ENCODE results near the gene NXN.
"Not testable (repeated sequence)": the region's sequence is repeated elsewhere in the genome, so short reads cannot be mapped to it uniquely, and the experiment has no call there.

NXN gene

GRCh38 chr17:979212-979538 lies 401 bp downstream of the NXN start:
- DNase-seq (ENCODE audit: low read depth), result no peak

DNA sequence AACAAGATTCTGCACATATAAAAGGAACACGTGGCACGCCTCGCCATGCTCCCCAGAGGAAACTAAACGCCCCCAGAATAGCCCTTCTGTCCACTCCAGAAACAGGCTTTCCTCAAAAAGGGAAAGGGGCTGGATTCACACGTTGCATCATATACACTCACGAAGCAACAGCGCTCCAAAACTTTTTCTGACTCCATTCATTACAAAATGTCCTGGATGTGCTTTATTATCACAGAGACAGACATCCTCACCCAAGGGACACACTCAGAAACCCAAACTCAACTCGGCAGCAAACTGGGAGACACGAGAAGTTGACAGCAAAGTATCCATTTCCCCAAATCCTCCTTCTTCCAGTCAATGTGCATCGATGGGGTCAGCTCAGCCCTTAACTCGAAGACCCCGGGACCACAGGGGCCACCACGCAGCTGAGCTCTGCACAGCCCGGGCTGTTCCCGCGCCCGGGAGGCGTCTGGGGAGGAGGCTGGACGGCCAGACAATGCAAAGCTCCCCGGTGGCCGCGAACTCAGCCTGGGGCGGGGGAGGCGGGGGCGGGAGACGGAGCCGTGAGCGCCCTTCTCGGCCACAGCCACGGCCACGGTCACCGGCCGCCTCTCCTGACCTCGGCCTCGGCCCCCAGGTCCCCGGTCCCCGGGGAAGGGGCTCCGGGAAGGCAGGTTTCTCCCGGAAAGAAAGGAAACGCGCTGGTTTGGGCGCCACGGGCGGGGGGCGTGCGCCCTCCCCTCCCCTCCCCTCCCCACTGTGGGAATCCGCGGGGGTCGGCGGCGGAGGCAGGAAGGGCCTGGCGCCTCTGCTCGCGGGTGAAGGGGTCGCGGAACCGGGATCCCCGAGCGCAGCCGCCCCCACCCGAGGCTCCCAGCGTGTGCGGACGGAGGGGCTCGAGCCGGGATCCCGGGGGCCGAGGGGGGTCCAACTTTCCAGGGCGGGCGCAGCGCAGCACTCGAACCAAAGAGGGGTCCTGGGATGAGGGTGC lies 1.2 kb downstream of the NXN start:
- DNase-seq (ENCODE audit: low read depth), result peak; percentile 74

DNA sequence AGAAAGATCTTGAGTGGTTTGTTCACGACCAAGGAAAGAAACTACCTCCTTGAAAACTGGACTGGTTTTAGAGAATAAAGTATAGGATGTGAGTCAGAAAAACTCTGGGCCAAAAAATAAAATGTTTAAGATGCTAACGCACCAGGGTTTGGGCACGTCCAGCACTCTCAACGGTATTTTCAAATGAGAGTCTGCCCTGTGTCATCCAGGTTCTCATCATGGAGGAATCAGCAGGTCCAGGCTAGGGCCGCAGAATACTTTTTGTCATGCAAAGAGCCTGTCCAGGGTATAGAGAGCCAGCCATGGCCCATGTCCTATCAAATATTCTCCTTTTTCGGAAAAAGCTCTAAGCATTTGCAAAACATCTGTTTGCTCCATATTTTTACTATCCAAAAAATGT lies 2.4 kb downstream of the NXN start:
- DNase-seq (ENCODE audit: low read depth), result peak; percentile 74

DNA sequence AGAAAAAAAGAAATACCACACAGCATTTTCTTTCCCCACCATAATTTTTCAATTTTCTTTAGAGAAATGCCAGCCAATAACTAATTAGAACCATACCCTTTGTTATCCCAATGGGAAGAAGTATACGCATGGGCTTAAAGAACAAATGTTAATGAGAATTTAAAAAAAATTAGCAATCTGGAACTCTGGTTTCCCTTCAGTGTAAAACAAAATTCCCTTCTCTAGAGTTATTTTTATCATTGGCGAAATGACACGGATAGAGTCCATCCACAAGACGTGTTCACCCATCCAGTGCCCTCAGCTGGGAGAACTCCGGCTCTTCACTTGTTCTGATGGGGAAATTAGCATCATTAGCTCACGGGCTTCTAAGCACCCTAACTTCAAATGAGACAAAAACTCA lies 3.3 kb downstream of the NXN start:
- DNase-seq (ENCODE audit: low read depth), result peak; percentile 34

DNA sequence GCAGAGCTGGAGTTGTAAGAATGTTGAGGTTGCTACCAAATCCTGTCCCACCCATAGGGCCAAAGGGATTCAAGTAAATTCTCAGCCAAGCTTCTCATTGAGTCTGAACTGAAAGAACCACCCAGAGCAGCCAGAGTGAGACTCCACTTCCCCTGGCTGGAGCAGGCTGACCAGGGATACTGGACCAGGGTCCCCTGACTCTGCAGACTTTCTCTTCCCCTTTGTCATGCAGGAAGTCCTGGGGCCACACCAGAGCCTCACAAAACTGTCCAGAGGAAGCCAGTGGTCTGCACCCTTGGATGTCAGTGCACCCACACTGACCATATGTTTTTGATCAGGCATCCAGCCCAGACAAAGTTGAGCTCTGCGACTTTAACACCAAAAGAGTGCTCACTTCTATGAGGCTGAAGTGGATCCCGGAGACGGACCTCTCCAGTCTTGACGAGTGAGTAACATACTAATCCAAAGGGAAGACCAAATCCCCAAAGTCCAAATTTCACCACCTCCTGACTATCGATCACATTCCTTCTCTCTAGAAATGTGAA lies 4.1 kb downstream of the NXN start:
- DNase-seq (ENCODE audit: low read depth), result peak; percentile 78

DNA sequence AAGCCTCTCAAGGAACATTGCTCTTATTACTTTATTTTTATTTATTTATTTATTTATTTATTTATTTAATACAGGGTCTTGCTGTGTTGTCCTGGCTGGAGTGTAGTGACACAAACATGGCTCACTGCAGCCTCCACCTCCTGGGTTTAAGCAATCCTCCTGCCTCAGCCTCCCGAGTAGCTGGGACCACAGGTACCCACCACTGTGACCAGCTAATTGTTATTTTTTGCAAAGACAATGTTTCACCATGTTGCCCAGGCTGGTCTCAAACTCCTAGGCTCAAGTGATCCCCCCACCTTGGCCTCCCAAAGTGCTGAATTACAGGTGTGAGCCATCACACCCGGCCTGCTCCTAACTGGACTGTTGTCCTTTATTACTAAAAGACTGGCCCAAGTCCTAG lies 4.8 kb downstream of the NXN start:
- not testable (repeated sequence) for DNase-seq (ENCODE audit: low read depth)

DNA sequence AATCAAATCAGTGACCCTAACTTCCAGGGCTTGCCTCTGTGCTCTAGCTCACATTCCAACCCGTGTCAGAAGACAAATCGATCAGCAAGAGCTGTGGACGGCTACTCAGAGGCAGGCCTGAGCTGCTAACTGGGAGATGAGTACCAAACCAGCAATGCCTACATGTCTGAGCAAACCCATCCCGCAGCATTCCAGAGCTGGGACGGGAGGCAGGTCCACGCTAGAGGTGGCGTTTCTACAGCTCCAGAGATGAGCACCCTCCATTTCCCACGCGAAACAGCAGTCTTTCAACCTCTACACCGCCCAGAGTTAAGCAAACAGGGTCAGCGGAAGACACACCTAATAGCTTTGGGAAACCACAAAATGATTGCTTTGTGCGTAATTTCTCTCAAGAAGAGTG lies 6.5 kb downstream of the NXN start:
- DNase-seq (ENCODE audit: low read depth), result no peak

- not testable (repeated sequence) for DNase-seq (ENCODE audit: low read depth)
These were observed 7.7 kb downstream of the NXN start for GRCh38 chr17:971861-972260.

DNA sequence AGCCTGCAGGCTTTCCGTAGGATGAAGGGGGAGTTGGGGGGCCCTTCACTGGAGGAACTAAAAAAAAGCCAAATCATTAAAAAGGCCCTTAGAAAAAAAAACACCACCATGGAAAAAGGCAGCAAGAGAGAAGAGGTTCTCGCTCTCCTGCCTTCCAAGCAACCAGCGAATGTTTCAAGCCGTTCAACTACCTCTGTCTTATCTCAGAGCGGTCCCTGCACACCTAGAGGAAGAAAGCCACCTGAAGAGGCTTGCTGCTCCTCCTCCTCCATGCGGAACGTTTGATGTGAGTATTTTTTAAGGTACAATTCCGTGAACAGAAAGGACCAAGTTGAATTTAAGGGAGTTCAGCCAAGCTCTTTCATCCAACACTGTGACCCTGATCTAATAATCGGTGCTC lies 9.2 kb downstream of the NXN start:
- DNase-seq (ENCODE audit: low read depth), result no peak

DNA sequence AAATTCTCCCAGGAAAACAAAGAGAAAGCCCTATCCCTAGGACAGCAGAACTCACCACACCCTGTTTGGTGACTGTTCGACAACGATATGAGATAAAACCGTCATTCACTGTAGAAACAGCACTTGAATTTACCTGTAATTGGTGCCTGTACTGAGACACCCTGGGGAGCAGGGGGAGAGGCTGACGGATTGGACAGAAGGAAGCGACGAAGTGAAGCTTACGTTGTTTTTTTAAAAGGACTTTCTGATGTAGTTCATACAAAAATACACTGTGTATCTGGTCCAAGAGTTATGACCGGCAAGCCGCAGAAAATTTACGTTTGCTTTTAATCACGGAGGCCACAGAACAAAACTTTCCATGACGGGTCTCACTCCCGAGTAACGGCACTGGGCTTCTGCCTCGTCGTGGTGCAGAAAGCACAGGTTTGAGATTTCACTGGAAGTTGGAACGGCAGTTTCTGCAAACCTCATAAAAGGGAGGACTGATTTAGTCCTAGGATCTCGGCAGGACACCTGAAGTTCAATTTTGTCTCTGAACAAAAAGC lies 9.7 kb downstream of the NXN start:
- DNase-seq (ENCODE audit: low read depth), result peak; percentile 68

- peak; percentile 62 for DNase-seq (ENCODE audit: low read depth)
These were observed 10.5 kb downstream of the NXN start for GRCh38 chr17:968812-969730.

- no peak for DNase-seq (ENCODE audit: low read depth)
These were observed 12.5 kb downstream of the NXN start for GRCh38 chr17:967122-967521.

DNA sequence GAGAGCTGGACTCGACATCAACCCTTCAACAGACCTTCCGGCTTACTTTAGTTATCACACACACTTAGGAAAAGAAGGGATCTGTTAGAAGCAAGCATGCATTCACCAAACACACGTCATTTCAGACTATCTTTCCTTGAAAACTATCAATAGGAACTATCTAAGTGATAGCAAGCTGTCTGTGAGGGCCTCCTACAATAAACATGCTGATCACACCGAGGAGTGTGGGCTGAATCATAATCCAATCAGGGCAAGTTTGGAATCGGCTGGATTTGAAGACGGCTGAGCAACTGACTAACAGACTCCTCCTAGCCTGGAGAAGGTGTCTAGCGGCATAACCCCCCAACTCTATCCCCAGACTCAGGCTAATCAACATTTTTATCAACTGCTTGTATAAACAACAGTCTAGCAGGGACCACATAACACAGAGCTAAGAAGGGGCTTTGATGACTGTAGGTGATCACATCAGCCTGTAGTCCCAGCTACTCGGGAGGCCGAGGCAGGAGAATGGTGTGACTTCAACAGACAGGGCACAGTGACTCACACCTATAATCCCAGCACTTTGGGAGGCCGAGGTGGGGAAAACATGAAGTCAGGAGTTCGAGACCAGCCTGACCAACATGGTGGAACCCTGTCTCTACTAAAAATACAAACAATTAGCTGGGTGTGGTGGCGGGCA lies 14.1 kb downstream of the NXN start:
- DNase-seq (ENCODE audit: low read depth), result peak; percentile 50

DNA sequence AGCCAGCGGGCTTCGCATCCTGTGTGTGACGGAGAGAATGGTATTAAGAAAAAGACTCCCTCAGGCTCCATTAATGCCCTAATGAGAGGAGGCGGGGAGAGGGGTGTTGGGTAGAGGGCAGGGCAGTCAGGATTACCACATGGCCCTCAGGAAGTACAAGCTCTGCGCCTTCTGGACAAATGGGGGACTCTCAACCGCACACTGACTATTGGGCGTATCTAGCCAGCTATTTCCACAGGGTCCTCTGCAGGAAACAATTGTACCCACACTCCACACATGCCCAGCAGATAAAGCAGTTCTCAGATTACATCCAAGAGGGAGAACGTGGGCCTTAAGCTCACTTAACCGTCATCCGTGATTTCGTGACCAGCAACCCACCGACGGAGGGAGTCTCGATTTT lies 14.7 kb downstream of the NXN start:
- peak; percentile 31 for DNase-seq (ENCODE audit: low read depth)

- no peak for DNase-seq (ENCODE audit: low read depth)
These were observed 16.9 kb downstream of the NXN start for GRCh38 chr17:962670-963069.

DNA sequence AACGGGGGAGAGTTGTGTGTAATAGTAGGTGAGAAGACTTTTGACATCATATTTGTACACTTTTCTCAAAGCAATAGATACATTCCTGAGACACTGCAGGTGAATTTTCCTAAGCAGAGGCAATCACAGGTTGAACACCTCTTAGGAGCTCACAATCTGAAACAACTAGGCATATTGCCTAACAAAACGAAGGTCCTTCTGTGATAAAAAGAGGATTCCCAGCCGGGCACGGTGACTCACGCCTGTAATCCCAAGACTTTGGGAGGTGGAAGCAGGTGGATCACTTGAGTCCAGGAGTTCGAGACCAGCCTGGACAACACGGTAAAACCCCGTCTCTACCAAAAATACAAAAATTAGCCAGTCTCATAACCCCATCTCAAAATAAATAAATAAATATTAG lies 17.4 kb downstream of the NXN start:
- no peak for DNase-seq (ENCODE audit: low read depth)

GRCh38 chr17:958712-959451 lies 20.7 kb downstream of the NXN start:
- peak; percentile 22 for DNase-seq (ENCODE audit: low read depth)

GRCh38 chr17:957856-958421 lies 21.6 kb downstream of the NXN start:
- DNase-seq (ENCODE audit: low read depth), result peak; percentile 21

DNA sequence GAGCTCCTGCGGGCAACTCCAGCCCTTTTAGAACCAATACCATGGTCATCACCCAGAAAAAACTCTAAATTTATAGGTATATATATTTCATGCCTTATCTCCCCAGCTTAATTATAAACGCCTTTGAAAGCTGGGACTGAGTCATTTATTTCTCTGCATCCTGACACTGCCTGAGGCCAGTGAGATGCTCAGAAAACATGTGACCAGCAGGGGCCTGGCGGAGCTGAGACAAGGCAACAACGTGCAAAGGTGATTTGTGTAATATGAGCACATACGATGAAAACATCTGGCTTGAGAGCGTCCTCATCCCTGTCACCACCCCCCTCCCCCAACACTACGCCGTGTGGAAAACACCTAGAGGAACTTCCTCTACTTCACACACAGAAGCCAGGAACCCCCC lies 22.7 kb downstream of the NXN start:
- peak; percentile 85 for DNase-seq (ENCODE audit: low read depth)

DNA sequence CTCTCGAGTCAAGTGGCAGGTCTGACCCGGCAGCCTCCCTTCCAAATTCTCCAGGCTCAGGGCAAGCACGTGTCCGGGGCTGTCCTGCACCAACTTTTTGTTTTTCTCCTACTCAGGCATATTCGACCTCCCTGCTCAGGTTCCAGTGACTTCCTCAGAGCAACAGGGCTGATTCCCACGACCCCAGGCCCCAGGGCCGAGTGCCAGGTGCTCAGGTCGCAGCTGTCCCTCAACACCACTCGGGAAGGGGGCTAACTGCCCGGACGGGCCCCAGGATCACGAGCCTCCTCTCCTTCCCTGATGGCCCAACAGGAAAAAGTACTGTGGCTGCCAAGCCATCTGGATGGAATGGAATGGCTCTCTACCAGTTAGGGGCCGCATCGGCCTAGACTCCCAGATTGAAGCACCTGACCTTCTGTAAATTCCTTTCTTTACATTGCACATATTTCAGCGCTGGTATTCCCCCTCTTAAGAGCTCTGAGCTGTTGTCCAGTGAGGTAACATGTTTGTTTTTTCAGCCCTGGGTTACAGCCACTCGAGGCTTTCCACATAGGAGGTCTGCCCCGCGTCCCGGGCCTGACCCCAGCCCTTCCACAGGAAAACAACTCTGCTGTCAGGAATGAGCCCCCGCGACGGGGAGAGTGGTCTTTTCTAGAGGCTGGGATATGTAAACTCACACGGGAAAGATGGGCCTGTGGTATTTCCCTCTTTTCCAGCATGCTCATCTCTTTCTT lies 25.0 kb downstream of the NXN start:
- DNase-seq (ENCODE audit: low read depth), result peak; percentile 68
